A673 (cell line): ENCODE measurements around the gene ZZZ3. TPM values are rescaled to one million over a fixed set of nuclear protein-coding genes. Genes with fewer than 3 reads are reported as not detected.
"Not testable (repeated sequence)": the region's sequence is repeated elsewhere in the genome, so short reads cannot be mapped to it uniquely, and the experiment has no call there.

Experiments
- BruUV-seq: library from RNA; stranded (reverse); fragments of 400-500 nt; replicated peaks from 2 replicates; lab custom pipeline; 2021; lab: Mats Ljungman, UMichigan
- CTCF ChIA-PET: fragments of 300-600 bp; sonication (Branson Sonifier 250); formaldehyde crosslinking; loops from one replicate; lab custom pipeline; 2022; ENCODE audit warnings: antibody characterized with exemption; lab: Charles Lee
- POLR2A ChIA-PET: fragments of 300-600 bp; sonication (Branson Sonifier 250); formaldehyde crosslinking; loops from one replicate; lab custom pipeline; 2022; ENCODE audit warnings: antibody characterized with exemption; ENCODE audit not compliant: low non-redundant PET; lab: Charles Lee
- DNase-seq: peaks from one replicate; pipeline ENCODE4 v3.0.0-alpha.2; 2015; ENCODE audit warnings: low spot score
- H3K27ac ChIP-seq: fragments of 200-600 bp; sonication (generic); 2 replicates; pipeline ENCODE4 v1.5.1; 2016; ENCODE audit warnings: mixed run types, low read depth, mild to moderate bottlenecking, mixed read lengths, antibody characterized with exemption, low read length; ENCODE audit not compliant: poor library complexity, severe bottlenecking
- H3K27me3 ChIP-seq: fragments of 200-600 bp; sonication (generic); replicated peaks from 2 replicates; pipeline ENCODE4 v1.6.1; 2017; ENCODE audit warnings: mixed run types, low read depth, mild to moderate bottlenecking, mixed read lengths, antibody characterized with exemption, low read length; ENCODE audit not compliant: insufficient read depth, poor library complexity
- H3K36me3 ChIP-seq: fragments of 200-600 bp; sonication (generic); 2 replicates; pipeline ENCODE4 v1.6.1; 2016; ENCODE audit warnings: mixed run types, mild to moderate bottlenecking, mixed read lengths, antibody characterized with exemption, low read length; ENCODE audit not compliant: insufficient read depth, poor library complexity, severe bottlenecking
- H3K4me1 ChIP-seq: fragments of 200-600 bp; sonication (generic); 2 replicates; pipeline ENCODE4 v1.6.1; 2017; ENCODE audit warnings: mixed run types, mild to moderate bottlenecking, mixed read lengths, antibody characterized with exemption, low read length; ENCODE audit not compliant: insufficient read depth, poor library complexity, severe bottlenecking
- H3K4me3 ChIP-seq: fragments of 200-600 bp; sonication (generic); 2 replicates; pipeline ENCODE4 v1.5.1; 2016; ENCODE audit warnings: low read depth, mixed run types, mild to moderate bottlenecking, mixed read lengths, low read length; ENCODE audit not compliant: poor library complexity, severe bottlenecking
- H3K9me3 ChIP-seq: fragments of 200-600 bp; sonication (generic); 2 replicates; pipeline ENCODE4 v1.6.1; 2016; ENCODE audit warnings: mixed run types, low read depth, mild to moderate bottlenecking, mixed read lengths, antibody characterized with exemption, low read length; ENCODE audit not compliant: poor library complexity, severe bottlenecking
- EZH2 ChIP-seq: fragments of 200-600 bp; sonication (generic); IDR thresholded peaks from 2 replicates; pipeline ENCODE4 v1.6.1; 2017; ENCODE audit warnings: borderline replicate concordance, low read depth, mild to moderate bottlenecking, mixed read lengths, antibody characterized with exemption, low read length; ENCODE audit not compliant: poor library complexity, severe bottlenecking
- intact Hi-C: fragments of 100-400 bp; cut with micrococcal nuclease; formaldehyde crosslinking; loops from one replicate; pipeline ENCODE4 v1.10.0; 2022; ENCODE audit not compliant: unreplicated experiment
- total RNA-seq: library from RNA; stranded (reverse); gene quantifications from 2 replicates; pipeline ENCODE4 v1.2.3, GENCODE V29; 2021
- TF ChIP-seq, protein P1 (sequence below): fragments of 300-800, 200-600 bp; sonication (generic); conservative IDR thresholded peaks from 2 replicates; pipeline ENCODE4 v1.5.1; 2017; ENCODE audit warnings: low read depth, mild to moderate bottlenecking, antibody characterized with exemption, low read length, moderate library complexity, mixed read lengths

The ZZZ3 gene
- total RNA-seq, 1 experiment from 2014 or later = 68.8 TPM

- peaks cover 10% of the 10 kb centered on the region for H3K36me3 ChIP-seq
- POLR2A ChIA-PET = no interaction called here
- TF ChIP-seq EZH2 = no peak
- TF ChIP-seq, protein P1, sequence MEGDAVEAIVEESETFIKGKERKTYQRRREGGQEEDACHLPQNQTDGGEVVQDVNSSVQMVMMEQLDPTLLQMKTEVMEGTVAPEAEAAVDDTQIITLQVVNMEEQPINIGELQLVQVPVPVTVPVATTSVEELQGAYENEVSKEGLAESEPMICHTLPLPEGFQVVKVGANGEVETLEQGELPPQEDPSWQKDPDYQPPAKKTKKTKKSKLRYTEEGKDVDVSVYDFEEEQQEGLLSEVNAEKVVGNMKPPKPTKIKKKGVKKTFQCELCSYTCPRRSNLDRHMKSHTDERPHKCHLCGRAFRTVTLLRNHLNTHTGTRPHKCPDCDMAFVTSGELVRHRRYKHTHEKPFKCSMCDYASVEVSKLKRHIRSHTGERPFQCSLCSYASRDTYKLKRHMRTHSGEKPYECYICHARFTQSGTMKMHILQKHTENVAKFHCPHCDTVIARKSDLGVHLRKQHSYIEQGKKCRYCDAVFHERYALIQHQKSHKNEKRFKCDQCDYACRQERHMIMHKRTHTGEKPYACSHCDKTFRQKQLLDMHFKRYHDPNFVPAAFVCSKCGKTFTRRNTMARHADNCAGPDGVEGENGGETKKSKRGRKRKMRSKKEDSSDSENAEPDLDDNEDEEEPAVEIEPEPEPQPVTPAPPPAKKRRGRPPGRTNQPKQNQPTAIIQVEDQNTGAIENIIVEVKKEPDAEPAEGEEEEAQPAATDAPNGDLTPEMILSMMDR = no peak
- peaks cover 34% of the 10 kb centered on the region for H3K9me3 ChIP-seq
- BruUV-seq = no TSS peak
- intact Hi-C loops = no loop called here
- no peaks in the 10 kb centered on the region for H3K27me3 ChIP-seq
- H3K4me3 ChIP-seq = no peak overlapping the region
- H3K4me1 ChIP-seq = peaks cover 9% of the 10 kb centered on the region
- H3K27ac ChIP-seq = no peak overlapping the region
- no peak for DNase-seq
- CTCF ChIA-PET = no interaction called here
These were observed 30.2 kb downstream of the ZZZ3 start for GRCh38 chr1:77652268-77652667.

- intact Hi-C loops = no loop called here
- Histone ChIP-seq H3K36me3 (peaks cover 10% of the 10 kb centered on the region), H3K9me3 (peaks cover 34% of the 10 kb centered on the region), H3K27me3 (no peaks in the 10 kb centered on the region), H3K4me1 (peaks cover 13% of the 10 kb centered on the region), H3K27ac (no peak overlapping the region), H3K4me3 (no peak overlapping the region)
- ChIA-PET CTCF (no interaction called here), POLR2A (no interaction called here)
- no peak for DNase-seq
- no peak for TF ChIP-seq EZH2
- TF ChIP-seq, protein P1 = no peak
- BruUV-seq = no TSS peak
These were observed 33.3 kb downstream of the ZZZ3 start for GRCh38 chr1:77649127-77649526.

- intact Hi-C loops, DNase-seq, BruUV-seq, H3K4me3 ChIP-seq, H3K27ac ChIP-seq, POLR2A ChIA-PET, H3K27me3 ChIP-seq, CTCF ChIA-PET: not testable (repeated sequence)
- H3K4me1 ChIP-seq = peaks cover 16% of the 10 kb centered on the region
- H3K36me3 ChIP-seq = peaks cover 10% of the 10 kb centered on the region
- peaks cover 32% of the 10 kb centered on the region for H3K9me3 ChIP-seq
These were observed 36.2 kb downstream of the ZZZ3 start for GRCh38 chr1:77646224-77646623.

DNA sequence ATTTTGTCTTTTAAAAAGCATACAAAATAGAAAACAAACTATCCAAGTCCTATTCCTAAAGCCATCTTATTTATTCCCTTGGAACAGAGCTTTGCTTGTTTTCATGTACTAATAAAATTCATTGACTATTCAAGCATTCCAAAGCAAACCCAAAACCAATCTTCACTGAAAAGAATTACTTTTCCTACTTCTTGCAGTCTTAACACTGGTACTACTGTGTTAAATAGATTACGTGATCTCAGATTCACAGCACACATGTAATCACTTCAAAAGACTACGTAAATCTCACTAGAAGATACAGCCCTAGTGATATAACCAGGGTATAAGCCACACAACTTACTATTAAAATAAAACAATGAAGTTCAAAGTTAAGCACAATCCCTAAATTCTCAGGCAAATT lies 39.0 kb downstream of the ZZZ3 start:
- DNase-seq = no peak
- Histone ChIP-seq H3K27ac (no peak overlapping the region), H3K4me3 (no peak overlapping the region), H3K9me3 (peaks cover 5% of the 10 kb centered on the region), H3K27me3 (no peaks in the 10 kb centered on the region), H3K36me3 (peaks cover 3% of the 10 kb centered on the region), H3K4me1 (peaks cover 25% of the 10 kb centered on the region)
- no peak for TF ChIP-seq EZH2
- TF ChIP-seq, protein P1 = no peak
- ChIA-PET CTCF (no interaction called here), POLR2A (no interaction called here)
- intact Hi-C loops = no loop called here
- no TSS peak for BruUV-seq
